Fibroblast of villous mesenchyme (primary cell): ENCODE measurements around the gene IFFO2. TPM values are rescaled to one million over a fixed set of nuclear protein-coding genes. Genes with fewer than 3 reads are reported as not detected.

Experiments
- DNase-seq: peaks from one replicate; pipeline ENCODE4 v3.0.0-alpha.2; 2010; ENCODE audit warnings: low read depth
- H3K4me3 ChIP-seq: 2 replicates; pipeline ENCODE4 v1.5.1; 2011; ENCODE audit warnings: low read depth, mild to moderate bottlenecking, low read length
- CTCF ChIP-seq: IDR thresholded peaks from 2 replicates; pipeline ENCODE4 v1.5.1; 2012; ENCODE audit warnings: low read depth, mild to moderate bottlenecking, low read length; ENCODE audit not compliant: insufficient read depth
- total RNA-seq: library from RNA; depleted of rRNA; stranded (reverse); fragments of >200 nt; gene quantifications from 2 replicates; pipeline ENCODE4 v1.2.3, GENCODE V29; 2012

Gene IFFO2
- total RNA-seq, 1 donor = 11.2 TPM

- peak; percentile 84 for DNase-seq
- TF ChIP-seq CTCF = peak; percentile 100
- H3K4me3 ChIP-seq = no peak overlapping the region
Observed at GRCh38 chr1:18913065-18913835, 43.2 kb downstream of the IFFO2 start.

- no peak for DNase-seq
- no peak for TF ChIP-seq CTCF
- H3K4me3 ChIP-seq = no peak overlapping the region
Observed at GRCh38 chr1:18912550-18912949, 43.9 kb downstream of the IFFO2 start.

- no peak for TF ChIP-seq CTCF
- no peak for DNase-seq
Observed at GRCh38 chr1:18908911-18909771, 47.3 kb downstream of the IFFO2 start.

GRCh38 chr1:18907917-18908845, 48.3 kb downstream of the IFFO2 start:
- no peak for TF ChIP-seq CTCF
- no peak for DNase-seq
- no peak overlapping the region for H3K4me3 ChIP-seq

More at GRCh38 chr1:18908911-18909771, 47.3 kb downstream of the IFFO2 start:
- H3K4me3 ChIP-seq = no peak overlapping the region

GRCh38 chr1:18907021-18907916, 49.2 kb downstream of the IFFO2 start:
- no peak overlapping the region for H3K4me3 ChIP-seq
- peak; percentile 86 for TF ChIP-seq CTCF
- peak; percentile 72 for DNase-seq

- H3K4me3 ChIP-seq = peak overlapping the region; percentile 85
- DNase-seq = no peak
- TF ChIP-seq CTCF = no peak
Observed at GRCh38 chr1:18903291-18903756, 53.2 kb downstream of the IFFO2 start.
